Urothelium cell line (cell line): Measurements from ENCODE around the gene MISFA.
"Not testable (repeated sequence)": the region's sequence is repeated elsewhere in the genome, so short reads cannot be mapped to it uniquely, and the experiment has no call there.

Source experiments
- DNase-seq: peaks from one replicate; pipeline ENCODE4 v3.0.0; 2011; ENCODE audit warnings: low spot score, mixed read lengths
- FAIRE-seq: peaks from 2 replicates; lab custom pipeline; 2011; peaks lifted over from hg19 to GRCh38; lab: Jason Lieb, UNC

Gene MISFA

DNA sequence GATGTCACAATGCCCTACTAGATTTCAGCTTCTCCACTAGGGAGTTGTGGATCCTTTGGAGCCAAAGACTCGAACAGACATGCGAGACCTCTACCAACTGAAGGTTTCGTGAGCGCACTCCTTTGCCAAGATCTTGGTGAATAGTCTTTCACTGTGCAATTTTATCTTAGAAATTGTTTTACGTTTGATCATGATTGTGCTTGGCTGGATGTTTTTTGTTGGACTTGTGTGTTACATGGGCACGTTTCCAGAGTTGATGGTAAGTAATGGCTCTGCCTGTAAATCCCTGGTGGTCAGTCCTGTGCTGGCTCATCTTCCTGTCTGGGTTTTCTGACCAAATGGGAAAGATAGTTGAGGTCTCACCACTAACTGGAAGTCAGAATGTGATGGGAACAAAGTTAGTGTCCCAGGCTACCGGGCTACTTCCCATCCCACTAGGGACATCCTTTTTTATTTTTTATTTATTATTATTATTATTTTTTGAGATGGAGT, at the start of gene MISFA:
MISFA (plus strand) TSS at position 51 of the 492 bp plus-strand sequence; CDS start at position 191, 140 bp downstream.
- DNase-seq (no peak), FAIRE-seq (no peak)

DNA sequence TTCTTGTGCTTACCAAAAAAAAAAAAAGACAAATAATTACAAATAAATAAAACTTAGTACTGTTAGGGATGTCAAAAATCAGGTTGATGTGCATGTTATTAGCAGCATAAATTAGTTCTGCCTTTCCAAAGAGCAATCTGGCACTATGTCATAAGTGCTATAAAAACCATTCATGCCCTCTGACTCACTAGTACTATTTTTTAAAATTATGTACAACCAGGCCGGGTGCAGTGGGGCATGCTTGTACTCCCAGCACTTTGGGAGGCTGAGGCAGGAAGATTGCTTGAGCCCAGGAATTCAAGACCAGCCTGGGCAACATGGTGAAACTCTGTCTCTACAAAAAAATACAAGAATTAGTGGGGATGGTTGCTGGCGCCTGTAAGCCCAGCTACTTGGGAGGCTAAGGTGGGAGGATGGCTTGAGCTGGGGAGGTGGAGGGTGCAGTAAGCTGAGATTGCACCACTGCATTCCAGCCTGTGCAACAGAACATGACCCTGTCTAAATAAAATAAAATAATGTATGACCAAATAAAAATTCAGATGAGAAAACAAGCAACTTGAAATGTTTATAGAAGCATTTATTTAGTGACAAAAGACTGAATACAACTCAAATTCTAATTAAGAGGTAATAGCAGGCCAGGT, 36.4 kb upstream of the MISFA start:
- FAIRE-seq (no peak), DNase-seq (no peak)

DNA sequence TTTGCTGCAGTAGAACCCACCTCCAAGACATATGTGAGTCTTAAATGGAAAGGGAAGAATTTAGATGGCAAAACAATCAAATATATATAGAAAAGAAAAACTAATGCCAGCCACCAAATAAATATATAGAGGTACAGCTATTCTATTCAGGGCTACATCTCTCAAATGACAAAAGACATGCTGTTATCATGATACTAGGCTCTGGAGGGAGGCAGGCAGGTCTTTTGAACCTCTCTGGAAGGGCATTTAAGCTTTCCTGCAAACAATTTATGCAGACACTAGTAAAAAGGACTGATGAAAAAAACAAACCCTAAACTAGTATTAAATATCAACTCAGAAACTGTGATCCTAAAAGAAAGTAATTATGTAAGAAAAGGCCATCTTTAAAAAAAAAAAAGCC, 35.4 kb upstream of the MISFA start:
- DNase-seq (no peak), FAIRE-seq (no peak)

DNA sequence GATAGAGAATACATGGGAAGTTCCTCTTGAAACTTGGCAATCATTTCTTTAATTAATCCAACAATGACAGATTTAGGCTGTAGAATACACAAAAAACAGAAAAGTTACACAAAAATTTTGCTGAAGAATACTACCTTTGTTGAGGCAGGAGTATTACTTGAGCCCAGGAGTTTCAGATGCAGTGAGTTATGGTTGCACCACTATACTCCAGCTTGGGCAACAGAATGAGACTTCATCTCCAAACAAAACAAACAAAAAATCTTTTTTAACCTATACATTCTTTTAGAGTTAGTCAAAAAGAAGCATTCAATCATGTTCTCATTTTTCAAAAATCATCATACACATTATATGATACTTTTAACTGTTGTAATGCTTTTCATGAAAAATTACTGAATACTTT, 33.2 kb upstream of the MISFA start:
- DNase-seq (no peak), FAIRE-seq (no peak)

DNA sequence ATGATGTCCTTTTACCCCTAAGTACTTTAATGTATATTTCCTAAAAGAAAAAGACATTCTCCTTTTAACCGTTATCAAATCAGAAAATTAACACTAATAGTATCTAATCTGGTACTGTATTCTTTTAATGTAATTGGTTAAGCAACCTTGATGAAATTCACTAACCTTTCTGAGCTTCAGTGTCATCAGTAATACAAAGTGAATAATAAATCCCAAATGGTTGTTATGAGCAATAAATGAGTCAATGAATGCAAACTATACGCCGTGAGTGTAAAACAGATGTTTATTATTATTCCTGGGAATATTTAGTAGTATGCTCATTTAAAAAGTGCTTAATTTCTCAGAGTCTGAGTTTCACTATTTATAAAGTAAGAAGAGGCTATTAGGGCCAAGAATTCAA, 32.5 kb upstream of the MISFA start:
- DNase-seq (no peak), FAIRE-seq (no peak)

DNA sequence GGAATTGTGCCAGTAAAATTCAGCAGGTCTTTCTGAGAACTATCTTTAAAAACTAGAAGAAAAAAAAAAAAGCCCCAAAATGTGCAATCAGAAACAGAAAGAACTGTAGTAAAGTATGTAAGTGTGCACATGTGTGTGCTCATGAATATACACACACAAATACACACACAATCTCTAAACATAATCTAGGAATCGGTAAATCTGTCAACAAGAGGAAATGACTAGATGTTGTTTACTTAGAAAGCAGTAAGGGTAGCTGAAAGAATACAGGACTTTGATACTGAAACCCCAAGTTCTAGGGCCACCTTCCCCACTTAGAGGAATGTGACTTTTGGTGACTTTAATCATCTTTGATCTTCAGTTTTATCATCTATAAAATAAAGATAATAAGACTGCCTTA, 24.2 kb upstream of the MISFA start:
- no peak for FAIRE-seq

DNA sequence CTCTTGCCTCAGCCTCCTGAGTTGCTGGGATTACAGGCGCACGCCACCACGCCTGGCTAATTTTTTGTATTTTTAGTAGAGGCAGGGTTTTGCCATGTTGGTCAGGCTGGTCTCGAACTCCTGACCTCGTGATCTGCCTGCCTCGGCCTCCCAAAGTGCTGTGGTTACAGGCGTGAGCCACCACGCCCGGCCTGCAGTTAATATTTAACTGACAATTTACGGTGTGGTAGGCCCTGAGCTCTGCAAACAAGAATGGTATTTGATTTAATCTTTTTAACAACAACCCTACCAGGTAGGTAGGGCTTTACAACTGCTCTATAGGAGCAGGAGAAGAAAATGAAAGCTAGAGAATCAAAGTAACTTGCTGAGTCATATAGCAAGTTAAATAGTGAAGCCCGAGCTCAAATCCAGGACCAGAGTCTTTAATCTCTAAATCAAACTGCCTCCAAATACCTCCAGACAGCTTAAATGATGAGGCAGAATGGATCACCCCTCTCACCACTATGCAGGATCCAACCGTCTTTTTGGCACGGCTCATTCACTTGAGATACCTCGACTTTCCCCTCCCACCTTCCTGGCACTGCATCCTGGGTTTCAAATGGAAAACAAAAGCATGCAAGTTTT, 20.5 kb upstream of the MISFA start:
- no peak for DNase-seq

More for the DNA sequence above, 24.2 kb upstream of the MISFA start:
- no peak for DNase-seq

DNA sequence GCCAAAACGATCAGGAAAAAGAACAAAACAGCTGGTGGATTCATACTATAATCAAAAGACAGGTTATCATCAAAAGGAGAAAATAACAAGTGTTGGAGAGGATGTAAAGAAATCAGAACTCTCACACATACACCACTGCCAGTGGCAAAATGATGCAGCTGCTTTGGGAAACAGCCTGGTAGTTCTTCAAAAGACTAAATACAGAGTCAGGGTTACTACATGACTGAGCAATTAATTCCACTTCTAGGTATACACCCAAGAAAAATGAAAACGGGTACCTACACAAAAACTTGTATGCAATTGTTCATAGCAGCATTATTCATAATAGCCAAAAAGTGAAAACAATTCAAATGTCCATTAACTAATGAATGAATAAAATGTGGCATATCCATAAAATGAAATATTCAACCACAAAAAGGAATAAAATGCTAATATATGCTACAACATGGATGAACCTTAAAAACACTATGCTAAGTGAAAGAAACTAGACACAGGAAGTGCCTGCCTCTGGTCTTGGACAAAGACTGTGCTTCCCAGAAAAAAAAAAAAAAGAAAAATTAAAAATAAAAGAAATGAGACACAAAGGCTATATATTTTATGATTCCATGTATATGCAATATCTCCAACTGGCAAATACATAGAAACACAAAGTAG, 19.3 kb upstream of the MISFA start:
- DNase-seq (no peak), FAIRE-seq (no peak)

More for the DNA sequence above, 20.5 kb upstream of the MISFA start:
- no peak for FAIRE-seq

DNA sequence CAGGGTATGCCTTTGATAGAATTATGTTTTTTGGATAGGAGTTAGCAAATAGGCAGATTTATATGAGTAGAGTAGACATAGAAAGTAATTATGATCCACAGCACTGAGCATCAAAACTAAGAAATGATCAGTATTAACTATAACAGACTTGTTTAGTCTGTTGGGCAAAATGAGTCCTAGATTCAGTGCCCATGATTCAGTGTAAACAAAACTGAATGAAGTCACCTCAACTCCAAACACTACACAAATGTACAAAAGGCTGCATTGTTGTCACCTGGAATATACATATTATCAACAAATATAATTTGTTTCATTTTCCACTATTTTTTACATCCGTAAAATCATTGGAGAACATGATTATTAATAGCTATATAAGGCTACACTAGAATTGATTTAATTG, 17.8 kb upstream of the MISFA start:
- no peak for FAIRE-seq
- no peak for DNase-seq

DNA sequence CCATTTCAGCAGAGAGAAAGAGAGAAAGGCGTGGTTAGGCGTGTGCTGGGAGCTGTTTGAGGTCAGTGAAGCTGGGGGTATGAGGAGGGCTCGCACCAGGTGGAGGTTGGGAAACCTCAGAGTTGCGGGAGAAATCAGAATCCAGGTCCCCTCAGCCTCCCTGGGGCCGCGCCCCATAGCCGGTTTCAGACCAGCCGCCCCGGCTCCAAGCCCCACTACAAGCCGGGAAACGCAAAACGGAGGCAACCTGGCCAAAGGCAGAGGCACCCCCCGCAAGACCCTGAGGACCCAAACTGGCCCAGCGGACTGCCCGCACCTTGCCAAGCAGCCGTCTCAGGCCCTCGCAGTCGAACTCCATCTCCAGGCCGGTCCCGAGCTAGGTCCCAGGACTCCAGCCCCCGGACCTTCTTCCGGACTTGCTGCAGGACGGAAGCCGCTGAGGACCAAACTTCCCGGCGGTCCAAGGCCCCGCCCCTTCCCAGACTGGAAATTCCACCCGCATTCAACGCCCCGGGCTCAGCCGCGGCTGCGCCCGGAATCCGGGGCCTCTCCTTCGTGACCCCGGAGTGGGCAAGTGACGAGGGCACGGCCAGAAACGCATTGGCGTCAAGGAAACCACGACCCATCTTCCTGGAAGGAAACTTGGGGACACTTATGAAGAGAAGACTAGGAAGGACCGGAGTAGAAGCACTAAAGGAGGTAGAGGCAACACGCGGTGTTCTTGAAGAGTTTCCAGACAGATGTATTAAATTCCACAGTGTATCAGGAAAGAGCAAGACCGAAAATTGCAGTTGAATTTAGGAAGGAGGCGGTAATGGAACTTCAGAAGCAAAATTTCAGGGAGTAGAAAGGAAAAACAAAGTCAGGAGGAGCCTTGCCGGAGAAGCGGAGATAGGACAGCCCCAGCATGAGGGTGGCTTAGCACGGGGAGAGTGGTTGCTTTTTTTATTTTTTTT, 11.0 kb upstream of the MISFA start, which contains the start of gene UEVLD:
UEVLD (minus strand) TSS at position 438 of the 956 bp plus-strand sequence; CDS start at position 358, 80 bp downstream.
- DNase-seq (peak; percentile 94), FAIRE-seq (no peak)

DNA sequence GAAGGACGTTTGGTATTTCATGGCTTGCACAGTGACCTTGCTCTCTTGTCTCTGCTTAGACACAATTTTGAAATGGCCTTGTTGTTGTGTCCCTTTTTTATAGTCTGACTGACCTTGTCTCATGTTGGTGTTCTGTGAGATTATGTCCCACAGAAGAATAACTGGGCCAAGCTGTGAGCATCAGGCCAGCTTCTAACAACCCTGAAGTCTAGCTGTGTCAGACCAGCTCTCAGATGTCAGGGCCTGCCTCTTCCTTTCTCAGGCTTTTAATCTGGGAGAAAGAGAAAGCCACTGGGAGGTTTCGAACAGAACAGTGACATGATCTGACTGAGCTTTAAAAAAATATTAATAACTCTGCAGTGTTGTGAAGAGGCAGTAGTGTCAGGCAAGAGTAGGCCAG, 9.0 kb upstream of the MISFA start:
- DNase-seq (no peak), FAIRE-seq (no peak)

DNA sequence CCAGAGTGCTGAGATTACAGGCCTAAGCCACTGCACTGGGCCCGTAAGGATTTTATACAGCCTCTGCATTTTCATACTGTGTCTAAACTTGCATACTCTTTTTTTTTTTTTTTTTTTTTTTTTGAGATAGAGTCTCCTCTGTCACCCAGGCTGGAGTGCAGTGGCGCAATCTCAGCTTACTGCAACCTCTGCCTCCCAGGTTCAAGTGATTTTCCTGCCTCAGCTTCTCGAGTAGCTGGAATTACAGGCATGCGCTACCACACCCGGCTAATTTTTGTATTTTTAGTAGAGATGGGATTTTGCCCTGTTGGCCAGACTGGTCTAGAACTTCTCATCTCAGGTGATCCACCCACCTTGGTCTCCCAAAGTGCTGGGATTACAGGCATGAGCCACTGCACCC, 5.5 kb upstream of the MISFA start:
- not testable (repeated sequence) for FAIRE-seq, DNase-seq

DNA sequence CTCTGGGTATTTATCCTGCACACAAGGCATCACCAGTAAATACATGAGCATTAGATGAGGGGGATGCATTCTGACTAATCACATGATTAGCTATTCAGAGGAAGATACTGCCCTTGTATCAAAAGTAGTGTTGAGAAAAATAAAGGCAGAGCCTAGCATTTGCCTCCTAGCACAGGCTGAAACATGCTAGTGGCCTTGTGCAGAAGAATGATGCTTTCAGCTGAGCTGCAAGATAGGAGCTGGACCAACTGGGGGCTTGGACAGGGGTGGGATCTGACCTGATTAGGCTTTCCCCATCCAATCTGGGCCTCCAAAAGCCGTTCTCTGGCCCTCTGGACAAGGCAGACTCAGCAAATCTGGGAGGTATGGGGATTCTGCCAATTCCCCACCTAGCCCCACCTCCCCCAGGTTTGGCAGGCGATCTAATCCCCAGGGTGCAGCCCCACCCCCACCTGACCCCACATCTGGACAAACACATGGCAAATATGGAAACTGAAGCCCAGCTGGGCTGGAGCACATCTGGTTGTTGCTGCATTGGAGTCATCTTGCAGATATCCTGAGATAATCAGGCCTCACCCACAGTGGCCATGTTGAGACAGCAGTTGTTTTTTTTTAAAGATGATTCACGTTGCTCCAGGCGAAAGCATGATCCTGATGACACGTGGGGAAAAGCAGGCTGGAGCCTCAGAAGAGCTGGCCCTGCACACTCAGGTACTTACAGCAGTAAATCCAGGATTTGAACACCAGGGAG, 4.4 kb upstream of the MISFA start:
- DNase-seq (no peak), FAIRE-seq (no peak)

DNA sequence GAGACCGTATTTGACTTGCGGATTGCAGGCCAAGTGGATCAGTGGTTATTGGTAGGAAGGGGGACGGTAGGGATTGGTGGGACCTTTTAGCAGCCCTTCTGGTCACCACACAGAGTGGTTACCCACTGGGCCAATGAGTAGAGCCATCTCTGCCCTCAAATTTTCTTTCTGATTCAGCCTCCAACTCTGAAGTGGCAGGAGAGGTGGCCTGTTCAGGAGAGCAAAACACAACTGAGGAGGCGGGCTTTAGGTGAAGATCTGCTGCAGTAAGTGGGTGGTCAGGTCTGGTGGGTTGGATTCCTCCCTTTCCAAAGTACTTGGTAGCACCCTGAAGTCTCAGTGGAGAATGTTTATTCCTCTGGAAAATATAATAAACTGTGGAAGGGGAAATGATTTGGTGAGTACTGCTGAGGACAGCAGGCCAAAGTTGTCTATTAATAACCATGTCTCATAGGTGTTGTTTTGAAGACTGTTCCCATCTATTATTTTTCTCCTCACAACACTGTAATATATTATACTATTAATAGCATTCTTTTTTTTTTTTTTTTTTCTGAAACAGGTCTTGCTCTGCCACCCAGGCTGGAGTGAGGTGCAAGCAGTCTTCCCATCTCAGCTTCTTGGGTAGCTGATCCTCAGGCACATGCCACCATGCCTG, 1.5 kb downstream of the MISFA start:
- DNase-seq (no peak), FAIRE-seq (no peak)

DNA sequence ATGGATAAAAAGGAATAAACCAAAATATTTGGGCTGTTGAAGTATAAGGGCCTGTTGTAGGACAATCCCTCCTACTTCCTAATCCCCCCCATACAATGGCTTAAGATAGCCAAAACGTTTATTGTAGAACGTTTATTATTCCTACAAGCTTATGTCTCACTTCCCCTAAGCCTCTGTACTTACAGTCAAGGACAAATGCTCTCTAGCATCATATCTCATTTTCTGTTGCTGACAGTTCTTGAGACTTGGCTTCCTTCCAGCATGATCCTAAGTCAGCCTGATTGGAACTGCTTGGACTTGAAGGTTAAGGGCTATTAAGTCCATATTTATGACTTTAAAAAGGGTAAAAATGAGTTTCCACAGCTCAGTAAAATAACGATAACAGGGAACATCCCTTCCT, 8.8 kb downstream of the MISFA start:
- no peak for FAIRE-seq
- no peak for DNase-seq

DNA sequence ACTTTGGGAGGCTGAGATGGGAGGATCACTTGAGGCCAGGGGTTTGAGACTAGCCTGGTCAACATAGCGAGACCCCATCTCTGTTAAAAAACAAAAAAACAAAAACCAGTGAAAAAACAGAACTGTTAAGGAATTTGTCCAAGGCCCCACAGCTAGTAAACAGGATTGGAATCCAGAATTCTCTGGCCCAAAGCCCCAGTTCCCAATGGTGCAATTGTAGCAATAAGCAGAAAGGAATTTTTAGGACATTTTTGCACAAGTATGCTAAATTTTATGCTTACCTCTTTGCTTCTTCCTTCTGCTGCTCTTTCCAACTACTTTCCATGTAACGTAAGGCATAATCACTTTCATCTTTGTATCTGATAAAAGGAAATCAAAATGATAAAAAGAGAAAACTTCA, 11.6 kb downstream of the MISFA start:
- DNase-seq: no peak
- FAIRE-seq: no peak

DNA sequence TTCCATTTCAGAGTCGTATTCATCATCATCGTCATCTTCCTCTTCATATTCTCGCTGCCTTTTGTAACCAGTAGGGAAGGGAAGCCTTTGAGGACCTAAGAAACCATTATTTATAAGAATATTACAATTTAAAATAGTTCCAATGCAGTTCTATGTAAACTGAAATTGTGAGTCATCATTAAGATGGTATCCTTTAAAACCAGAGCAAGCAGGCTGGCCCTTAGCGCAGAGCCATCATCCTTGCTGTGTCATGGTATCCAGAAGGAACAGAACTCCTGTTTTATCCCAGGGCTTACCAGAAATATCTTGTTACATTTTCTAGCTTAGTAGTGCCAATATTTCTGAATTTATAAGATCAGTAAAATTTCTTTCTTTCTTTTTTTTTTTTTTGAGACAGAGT, 12.8 kb downstream of the MISFA start:
- no peak for DNase-seq
- FAIRE-seq: no peak

DNA sequence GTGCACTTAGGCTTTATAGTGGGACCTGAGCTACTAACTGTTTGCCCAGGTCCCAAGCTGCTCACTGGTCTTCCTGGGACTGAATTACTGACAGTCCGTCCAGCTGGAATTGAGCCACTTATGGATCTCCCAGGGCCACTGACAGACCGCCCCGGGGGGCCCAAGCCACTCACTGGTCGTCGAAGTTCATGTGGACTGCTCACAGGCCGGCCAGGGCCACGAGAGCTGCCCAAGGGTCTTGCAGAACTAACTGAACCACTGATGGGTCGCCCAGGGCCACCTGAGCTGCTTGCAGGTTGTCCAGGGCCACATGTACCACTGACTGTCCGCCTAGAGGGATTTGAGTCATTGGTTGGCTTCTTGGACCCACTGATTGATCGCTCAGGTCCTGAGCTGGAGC, 15.1 kb downstream of the MISFA start:
- no peak for FAIRE-seq
- DNase-seq: no peak

DNA sequence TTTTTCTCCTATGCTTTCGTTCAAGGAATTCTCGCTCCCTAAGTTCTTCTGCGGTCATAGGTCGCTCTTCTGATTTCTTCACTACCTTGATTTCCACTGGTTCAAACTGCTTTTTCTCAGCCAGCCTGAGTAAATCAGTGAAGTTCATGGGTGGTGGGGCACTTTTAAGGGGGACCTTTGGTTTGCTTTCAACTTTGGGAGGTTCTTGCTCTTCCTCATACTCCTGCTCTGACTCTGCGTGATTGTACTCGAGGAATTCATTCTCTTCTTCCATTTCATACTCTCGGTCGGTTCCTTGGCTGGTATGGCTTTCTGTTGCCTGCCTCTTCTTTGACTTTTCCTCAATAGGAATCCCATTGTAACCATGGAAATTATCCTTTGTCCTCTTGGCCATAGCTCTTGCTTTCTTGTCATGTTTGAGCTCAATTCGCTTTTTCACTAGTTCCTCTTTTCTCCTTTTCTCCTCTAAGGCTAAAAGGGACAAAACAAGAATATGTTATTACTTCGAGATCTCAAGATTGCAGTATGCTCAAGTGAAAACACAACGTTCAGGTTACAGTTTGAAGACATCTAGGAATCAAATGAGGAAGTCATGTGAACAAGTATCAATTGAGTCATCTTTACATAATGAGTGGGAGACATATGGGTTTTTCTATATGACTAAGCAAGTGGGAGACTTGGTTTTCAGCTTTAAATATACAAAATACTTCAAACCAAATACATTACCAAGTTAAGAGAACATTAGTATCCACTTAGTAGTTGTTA, 16.2 kb downstream of the MISFA start:
- no peak for FAIRE-seq
- DNase-seq: no peak
